CD14-positive monocyte (primary cell): ENCODE results near the gene MRPS18A. TPM values are rescaled to one million over a fixed set of nuclear protein-coding genes. Genes with fewer than 3 reads are reported as not detected.

Experiments
- DNase-seq, 3 donors: peaks; one replicate each; pipeline ENCODE4 v3.0.0-alpha.2; 2011 to 2022
- H2AFZ ChIP-seq: 2 replicates; pipeline ENCODE4 v1.6.0; 2012; ENCODE audit warnings: mild to moderate bottlenecking, low read depth, low read length, inconsistent platforms; ENCODE audit not compliant: insufficient read depth, poor library complexity, severe bottlenecking
- H3K27ac ChIP-seq, 2 donors: 1 replicate in 1 of 2; 2 replicates in 1 of 2; pipeline ENCODE4 v1.5.1; 2012 to 2013; ENCODE audit warnings: low read length in 2 of 2, control low read depth in 1 of 2, inconsistent platforms in 1 of 2, low read depth in 1 of 2, mild to moderate bottlenecking in 1 of 2
- H3K27me3 ChIP-seq, 2 donors: one replicate each; pipeline versions ENCODE4 v1.6.0 to v1.6.1; 2011 to 2013; ENCODE audit warnings: low read length in 2 of 2; ENCODE audit not compliant: control insufficient read depth in 2 of 2, insufficient read depth in 2 of 2
- H3K36me3 ChIP-seq, 2 donors: replicated peaks in 1 of 2; 1 replicate in 1 of 2; 2 replicates in 1 of 2; pipeline versions ENCODE4 v1.5.1 to v1.6.1; 2012 to 2013; ENCODE audit warnings: low read length in 2 of 2, control low read depth in 1 of 2, inconsistent platforms in 1 of 2, mild to moderate bottlenecking in 1 of 2; ENCODE audit not compliant: insufficient read depth in 2 of 2, control insufficient read depth in 1 of 2
- H3K4me1 ChIP-seq, 2 donors: 1 replicate in 1 of 2; 2 replicates in 1 of 2; pipeline versions ENCODE4 v1.5.1 to v1.6.1; 2012 to 2013; ENCODE audit warnings: low read length in 2 of 2, control low read depth in 1 of 2, inconsistent platforms in 1 of 2, mild to moderate bottlenecking in 1 of 2, moderate library complexity in 1 of 2; ENCODE audit not compliant: insufficient read depth in 2 of 2, control insufficient read depth in 1 of 2
- H3K4me2 ChIP-seq: replicated peaks from 2 replicates; pipeline ENCODE3; 2012; ENCODE audit warnings: low read length, moderate library complexity, mild to moderate bottlenecking; ENCODE audit not compliant: poor library complexity, severe bottlenecking; ENCODE audit errors: extremely low read depth
- H3K4me3 ChIP-seq, 3 experiments: fragments of 200-600 bp in 1 of 3; sonication (generic) in 1 of 3; replicated peaks in 1 of 3; 1 replicate in 2 of 3; 2 replicates in 1 of 3; pipeline ENCODE4 v1.5.1; 2011 to 2013; ENCODE audit warnings: low read length in 3 of 3, mild to moderate bottlenecking in 3 of 3, control low read depth in 2 of 3, low read depth in 2 of 3, inconsistent platforms in 1 of 3, moderate library complexity in 1 of 3
- H3K79me2 ChIP-seq: 2 replicates; pipeline ENCODE4 v1.6.0; 2012; ENCODE audit warnings: mild to moderate bottlenecking, control low read depth, inconsistent platforms, low read length, moderate library complexity; ENCODE audit not compliant: insufficient read depth
- H3K9ac ChIP-seq: 2 replicates; pipeline ENCODE4 v1.6.0; 2017; ENCODE audit warnings: low read length, mild to moderate bottlenecking; ENCODE audit not compliant: insufficient read depth, poor library complexity, severe bottlenecking
- H3K9me3 ChIP-seq, 2 donors: replicated peaks in 1 of 2; 1 replicate in 1 of 2; 2 replicates in 1 of 2; pipeline versions ENCODE4 v1.5.1 to v1.6.1; 2012 to 2013; ENCODE audit warnings: low read length in 2 of 2, control low read depth in 1 of 2; ENCODE audit not compliant: control insufficient read depth in 1 of 2, insufficient read depth in 1 of 2
- H4K20me1 ChIP-seq: 2 replicates; pipeline ENCODE4 v1.6.0; 2012; ENCODE audit warnings: mild to moderate bottlenecking, low read length, control low read depth, moderate library complexity; ENCODE audit not compliant: insufficient read depth
- H3K27ac Mint-ChIP-seq, 7 donors: one replicate each; pipeline ENCODE4 v1.8.0; 2020; ENCODE audit warnings: mild to moderate bottlenecking in 7 of 7, mixed read lengths in 7 of 7, moderate library complexity in 6 of 7, inconsistent platforms in 2 of 7
- H3K27me3 Mint-ChIP-seq, 3 donors: one replicate each; pipeline ENCODE4 v1.8.0; 2021 to 2022; ENCODE audit warnings: low read depth in 3 of 3, mild to moderate bottlenecking in 3 of 3, mixed read lengths in 3 of 3, moderate library complexity in 3 of 3, inconsistent platforms in 1 of 3
- H3K36me3 Mint-ChIP-seq, 2 donors: one replicate each; pipeline ENCODE4 v1.8.0; 2020; ENCODE audit warnings: mixed read lengths in 2 of 2, inconsistent platforms in 1 of 2, mild to moderate bottlenecking in 1 of 2
- H3K4me1 Mint-ChIP-seq: one replicate; pipeline ENCODE4 v1.8.0; 2020; ENCODE audit warnings: mild to moderate bottlenecking, mixed read lengths
- H3K4me3 Mint-ChIP-seq, 2 donors: one replicate each; pipeline ENCODE4 v1.8.0; 2020; ENCODE audit warnings: mild to moderate bottlenecking in 2 of 2, mixed read lengths in 2 of 2, moderate library complexity in 1 of 2
- H3K9me3 Mint-ChIP-seq, 7 donors: one replicate each; pipeline ENCODE4 v1.8.0; 2020 to 2022; ENCODE audit warnings: mixed read lengths in 7 of 7, mild to moderate bottlenecking in 6 of 7, moderate library complexity in 6 of 7, inconsistent platforms in 2 of 7
- WGBS: methylation state at CpG from one replicate; pipeline ENCODE4 v1.1.5; 2013; ENCODE audit warnings: missing lambda C conversion rate; ENCODE audit not compliant: insufficient coverage; 5-methylcytosine and 5-hydroxymethylcytosine counted together
- intact Hi-C, 2 donors: fragments of 100-400 bp; cut with micrococcal nuclease; formaldehyde crosslinking; loops; one replicate each; pipeline versions ENCODE4 v1.15.0 to v1.15.1; 2023
- polyA plus RNA-seq, 3 donors: library from polyadenylated mRNA; depleted of rRNA in 1 of 3; unstranded in 2 of 3; stranded (reverse) in 1 of 3; fragments of 300-500 nt in 2 of 3; fragments of >200 nt in 1 of 3; fragmentation: Illumina TruSeq in 2 of 3; gene quantifications; 1 replicate in 2 of 3; 2 replicates in 1 of 3; pipeline ENCODE4 v1.2.3, GENCODE V29; 2012 to 2021
- TF ChIP-seq, protein P1 (sequence below): fragments of 200-600 bp; IDR thresholded peaks from one replicate; pipeline ENCODE4 v1.8.0; 2022; ENCODE audit warnings: antibody characterized with exemption, mild to moderate bottlenecking

Gene MRPS18A
- polyA plus RNA-seq, 3 donors: 17.3 to 45.3 (median 41.4) TPM

DNA sequence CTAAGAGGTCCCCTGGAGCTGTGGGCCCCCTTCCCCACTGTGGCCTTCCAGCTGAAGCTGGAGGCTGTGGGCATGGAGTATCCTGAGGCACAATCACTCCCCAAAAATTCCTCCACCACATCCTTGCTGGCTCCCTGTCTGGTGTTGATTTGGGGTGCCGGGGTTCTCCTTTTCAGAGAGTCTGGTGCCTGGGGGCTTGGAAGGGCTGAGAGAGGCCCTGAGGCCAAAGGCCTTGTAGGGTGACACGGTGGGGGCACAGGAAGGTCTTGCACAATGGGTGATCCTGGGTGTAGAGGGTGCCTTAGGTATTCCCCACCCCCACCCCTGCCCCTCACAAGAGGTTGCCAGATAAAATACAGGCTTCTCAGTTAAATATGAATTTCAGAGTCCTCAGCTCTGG lies 49.3 kb upstream of the MRPS18A start:
- TF ChIP-seq, protein P1, sequence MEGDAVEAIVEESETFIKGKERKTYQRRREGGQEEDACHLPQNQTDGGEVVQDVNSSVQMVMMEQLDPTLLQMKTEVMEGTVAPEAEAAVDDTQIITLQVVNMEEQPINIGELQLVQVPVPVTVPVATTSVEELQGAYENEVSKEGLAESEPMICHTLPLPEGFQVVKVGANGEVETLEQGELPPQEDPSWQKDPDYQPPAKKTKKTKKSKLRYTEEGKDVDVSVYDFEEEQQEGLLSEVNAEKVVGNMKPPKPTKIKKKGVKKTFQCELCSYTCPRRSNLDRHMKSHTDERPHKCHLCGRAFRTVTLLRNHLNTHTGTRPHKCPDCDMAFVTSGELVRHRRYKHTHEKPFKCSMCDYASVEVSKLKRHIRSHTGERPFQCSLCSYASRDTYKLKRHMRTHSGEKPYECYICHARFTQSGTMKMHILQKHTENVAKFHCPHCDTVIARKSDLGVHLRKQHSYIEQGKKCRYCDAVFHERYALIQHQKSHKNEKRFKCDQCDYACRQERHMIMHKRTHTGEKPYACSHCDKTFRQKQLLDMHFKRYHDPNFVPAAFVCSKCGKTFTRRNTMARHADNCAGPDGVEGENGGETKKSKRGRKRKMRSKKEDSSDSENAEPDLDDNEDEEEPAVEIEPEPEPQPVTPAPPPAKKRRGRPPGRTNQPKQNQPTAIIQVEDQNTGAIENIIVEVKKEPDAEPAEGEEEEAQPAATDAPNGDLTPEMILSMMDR: no peak
- intact Hi-C loops: no loop called here
- no peaks in the 10 kb centered on the region for H3K27me3 ChIP-seq
- H3K79me2 ChIP-seq: no peaks in the 10 kb centered on the region
- H2AFZ ChIP-seq: no peak overlapping the region
- H3K9ac ChIP-seq: no peak overlapping the region
- peaks cover 0 to 5% (median 2%) of the 10 kb centered on the region in 7 donors for H3K9me3 Mint-ChIP-seq
- H3K27me3 Mint-ChIP-seq: peaks cover 4 to 23% (median 12%) of the 10 kb centered on the region in 3 donors
- DNase-seq: no peak
- no peak overlapping the region for H3K4me3 Mint-ChIP-seq
- no CpG with 5 or more reads among the region's 2 CpGs for whole genome bisulfite sequencing
- H4K20me1 ChIP-seq: no peaks in the 10 kb centered on the region
- no peaks in the 10 kb centered on the region for H3K9me3 ChIP-seq
- peaks cover 0 to 2% of the 10 kb centered on the region in 2 donors for H3K36me3 Mint-ChIP-seq
- H3K4me3 ChIP-seq: no peak overlapping the region
- no peak overlapping the region for H3K4me2 ChIP-seq
- H3K4me1 ChIP-seq: peaks cover 10 to 14% of the 10 kb centered on the region in 2 donors
- no peak overlapping the region for H3K27ac Mint-ChIP-seq
- H3K36me3 ChIP-seq: no peaks in the 10 kb centered on the region
- H3K4me1 Mint-ChIP-seq: peaks cover 24% of the 10 kb centered on the region
- H3K27ac ChIP-seq: no peak overlapping the region

DNA sequence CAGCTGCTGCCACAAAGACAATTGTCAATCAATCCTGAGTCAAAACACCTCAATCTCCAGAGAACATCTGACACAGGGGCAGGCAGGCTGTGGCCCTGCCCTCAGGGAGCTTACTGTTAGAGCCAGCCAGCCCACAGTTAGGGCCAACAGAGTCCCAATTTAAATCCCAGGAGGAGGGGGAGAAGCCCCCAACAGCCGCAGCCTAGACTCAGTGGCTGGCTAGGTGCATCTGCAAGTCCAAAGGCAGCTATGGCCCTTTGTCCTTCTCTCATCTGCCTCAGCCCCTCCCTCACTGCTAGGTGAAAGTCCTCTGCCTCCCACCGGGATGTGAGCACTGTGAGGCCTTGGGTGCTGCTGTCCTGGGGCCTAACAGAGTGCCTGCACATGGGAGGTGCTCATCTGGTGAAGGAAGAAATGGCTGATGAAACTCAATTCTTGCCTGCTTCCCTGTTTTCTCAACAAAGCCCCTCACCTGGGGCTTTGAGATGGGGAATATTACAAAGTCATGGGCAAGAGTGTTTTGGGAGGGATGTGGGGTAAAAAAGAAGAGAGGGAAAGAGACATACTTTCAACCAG lies 48.7 kb upstream of the MRPS18A start:
- Mint-ChIP-seq H3K36me3 (peaks cover 3 to 5% of the 10 kb centered on the region in 2 donors), H3K4me1 (peaks cover 24% of the 10 kb centered on the region), H3K4me3 (no peak overlapping the region), H3K27me3 (peaks cover 4 to 27% (median 10%) of the 10 kb centered on the region in 3 donors), H3K9me3 (peaks cover 2 to 11% (median 6%) of the 10 kb centered on the region in 7 donors), H3K27ac (no peak overlapping the region)
- WGBS: no CpG with 5 or more reads among the region's 2 CpGs
- intact Hi-C loops: no loop called here
- Histone ChIP-seq H3K36me3 (no peaks in the 10 kb centered on the region), H3K27me3 (no peaks in the 10 kb centered on the region), H4K20me1 (no peaks in the 10 kb centered on the region), H3K79me2 (no peaks in the 10 kb centered on the region), H3K9me3 (peaks cover 0 to 2% of the 10 kb centered on the region in 2 donors), H2AFZ (no peak overlapping the region), H3K27ac (no peak overlapping the region), H3K9ac (no peak overlapping the region), H3K4me1 (peaks cover 10 to 14% of the 10 kb centered on the region in 2 donors), H3K4me3 (no peak overlapping the region), H3K4me2 (no peak overlapping the region)
- TF ChIP-seq, protein P1: no peak
- DNase-seq: no peak
